Measurements from ENCODE around the gene ANKRD20A1. TPM values are rescaled to one million over a fixed set of nuclear protein-coding genes. Genes with fewer than 3 reads are reported as not detected.
"Not testable (repeated sequence)": the region's sequence is repeated elsewhere in the genome, so short reads cannot be mapped to it uniquely, and the experiment has no call there.

Gene ANKRD20A1
- polyA plus RNA-seq, result 1 to 10 TPM in 1 of 2 donors, under 1 TPM in 1; 0.85 to 5.2 TPM

- H3K36me3 ChIP-seq (ENCODE audit: control insufficient read depth in 2 of 2, insufficient read depth in 2 of 2, low read length in 1 of 2); H3K27me3 ChIP-seq (ENCODE audit: control insufficient read depth in 1 of 2, insufficient read depth in 2 of 2, low read length in 2 of 2); H3K9me3 ChIP-seq (ENCODE audit: control insufficient read depth in 2 of 2, insufficient read depth in 1 of 2, low read depth in 1 of 2, low read length in 1 of 2); H3K27ac ChIP-seq (ENCODE audit: low read depth in 2 of 2, low read length in 1 of 2); H3K4me1 ChIP-seq (ENCODE audit: control insufficient read depth in 2 of 2, insufficient read depth in 2 of 2, low read length in 1 of 2); H3K4me3 ChIP-seq (ENCODE audit: low read depth in 1 of 2, low read length in 2 of 2): not testable (repeated sequence)
- WGBS, 2 donors, result no CpG with 5 or more reads among the region's 41 CpGs
Observed at GRCh38 chr9:67858871-67859270, at the start of gene ANKRD20A1. ANKRD20A1 (plus strand) TSS chr9:67858931; CDS start chr9:67859427, 496 bp downstream.

DNA sequence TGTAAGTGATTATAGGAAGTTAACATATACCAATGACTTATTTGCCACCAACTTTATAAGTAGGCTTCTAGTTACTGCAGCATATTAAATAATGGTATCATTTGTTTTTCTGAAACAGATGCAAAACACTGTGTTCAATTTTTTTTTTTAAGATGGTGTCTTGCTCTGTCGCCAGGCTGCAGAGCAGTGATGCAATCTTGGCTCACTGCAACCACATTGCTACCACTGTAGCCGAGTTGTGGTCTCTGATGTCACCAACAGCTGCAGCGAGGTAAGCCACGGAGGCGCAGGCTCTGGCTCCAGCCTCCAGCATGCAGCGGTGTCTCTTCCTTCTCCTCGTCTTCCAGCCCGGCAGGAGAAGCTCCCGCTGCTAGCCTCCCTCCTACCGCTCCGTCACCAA is 26.6 kb upstream of the ANKRD20A1 start:
- H3K27ac ChIP-seq (ENCODE audit: low read depth in 2 of 2, low read length in 1 of 2); H3K4me3 ChIP-seq (ENCODE audit: low read depth in 1 of 2, low read length in 2 of 2); H3K36me3 ChIP-seq (ENCODE audit: control insufficient read depth in 2 of 2, insufficient read depth in 2 of 2, low read length in 1 of 2); H3K4me1 ChIP-seq (ENCODE audit: control insufficient read depth in 2 of 2, insufficient read depth in 2 of 2, low read length in 1 of 2); H3K27me3 ChIP-seq (ENCODE audit: control insufficient read depth in 1 of 2, insufficient read depth in 2 of 2, low read length in 2 of 2); H3K9me3 ChIP-seq (ENCODE audit: control insufficient read depth in 2 of 2, insufficient read depth in 1 of 2, low read depth in 1 of 2, low read length in 1 of 2): not testable (repeated sequence)
- WGBS, 2 donors, result 68 to 79% methylated on average over 6 of the region's 11 CpGs
